GM12865 (cell line): ENCODE data around the gene SVEP1.

Experiments
- DNase-seq: peaks from one replicate; pipeline ENCODE4 v3.0.0; 2010; ENCODE audit warnings: low read depth
- H3K4me3 ChIP-seq: 2 replicates; pipeline ENCODE4 v1.5.1; 2011; ENCODE audit warnings: mild to moderate bottlenecking, low read depth, low read length, control low read depth
- CTCF ChIP-seq: IDR thresholded peaks from 2 replicates; pipeline ENCODE4 v1.5.1; 2011; ENCODE audit warnings: low read length, control low read depth, low read depth, inconsistent platforms; ENCODE audit not compliant: insufficient read depth; ENCODE audit errors: missing control alignments

SVEP1 gene

DNA sequence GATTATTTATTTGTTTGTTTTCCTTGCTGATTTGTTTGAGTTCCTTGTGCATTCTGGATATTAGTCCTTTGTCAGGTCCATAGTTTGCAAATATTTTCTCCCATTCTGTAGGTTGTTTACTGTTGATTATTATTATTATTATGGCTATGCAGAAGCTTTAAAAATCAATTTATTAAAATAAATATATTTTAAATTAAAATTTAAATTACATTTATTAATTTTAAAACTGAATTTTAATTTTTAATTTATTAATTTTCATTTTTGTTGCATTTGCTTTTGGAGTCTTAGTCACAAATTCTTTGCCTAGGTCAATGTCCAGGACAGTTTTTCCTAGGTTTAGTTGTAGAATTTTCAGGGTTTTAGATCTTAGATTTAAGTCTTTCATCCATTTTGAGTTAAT is 50.9 kb downstream of the SVEP1 start:
- no peak for DNase-seq
- no peak for TF ChIP-seq CTCF
- H3K4me3 ChIP-seq = no peak overlapping the region

DNA sequence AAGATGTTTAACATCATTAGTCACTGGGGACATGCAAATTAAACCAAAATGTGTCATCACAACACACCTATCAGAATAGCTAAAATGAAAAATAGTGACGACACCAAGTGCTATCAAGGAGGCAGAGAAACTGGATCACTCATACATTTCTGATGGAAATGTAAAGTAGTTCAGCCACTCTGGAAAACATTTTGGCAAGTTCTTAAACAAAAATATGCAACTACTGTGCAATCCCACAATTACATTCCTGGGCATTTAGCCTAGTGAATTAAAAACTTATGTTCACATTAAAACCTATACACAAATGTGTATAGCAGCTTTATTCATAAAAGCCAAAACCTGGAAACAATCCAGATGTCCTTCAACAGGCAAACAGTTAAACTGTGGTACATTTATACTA is 53.1 kb downstream of the SVEP1 start:
- no peak for DNase-seq
- no peak for TF ChIP-seq CTCF
- no peak overlapping the region for H3K4me3 ChIP-seq

- no peak for DNase-seq
- H3K4me3 ChIP-seq = no peak overlapping the region
- no peak for TF ChIP-seq CTCF
These were observed 58.3 kb downstream of the SVEP1 start for GRCh38 chr9:110521206-110521605.

- no peak for TF ChIP-seq CTCF
- DNase-seq = no peak
- no peak overlapping the region for H3K4me3 ChIP-seq
These were observed 59.3 kb downstream of the SVEP1 start for GRCh38 chr9:110520120-110520701.

DNA sequence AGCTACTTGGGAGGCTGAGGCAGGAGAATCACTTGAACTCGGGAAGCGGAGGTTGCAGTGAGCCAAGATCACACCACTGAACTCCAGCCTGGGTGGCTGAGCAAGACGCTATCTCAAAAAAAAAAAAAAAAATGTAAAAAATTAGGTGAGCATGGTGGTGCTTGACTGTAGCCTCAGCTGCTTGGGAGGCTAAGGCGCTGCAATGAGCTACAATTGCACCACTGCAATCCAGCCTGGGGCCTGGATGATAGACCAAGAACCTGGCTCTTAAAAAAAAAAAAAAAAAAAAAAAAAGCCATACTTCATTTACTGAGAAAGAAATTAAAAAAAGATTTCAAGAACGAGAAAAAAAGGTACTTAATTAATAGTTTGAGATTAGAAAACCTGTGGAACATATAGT is 62.1 kb downstream of the SVEP1 start:
- TF ChIP-seq CTCF = no peak
- no peak overlapping the region for H3K4me3 ChIP-seq
- DNase-seq = no peak

GRCh38 chr9:110514897-110515296 is 64.6 kb downstream of the SVEP1 start:
- no peak overlapping the region for H3K4me3 ChIP-seq
- no peak for TF ChIP-seq CTCF
- DNase-seq = no peak

DNA sequence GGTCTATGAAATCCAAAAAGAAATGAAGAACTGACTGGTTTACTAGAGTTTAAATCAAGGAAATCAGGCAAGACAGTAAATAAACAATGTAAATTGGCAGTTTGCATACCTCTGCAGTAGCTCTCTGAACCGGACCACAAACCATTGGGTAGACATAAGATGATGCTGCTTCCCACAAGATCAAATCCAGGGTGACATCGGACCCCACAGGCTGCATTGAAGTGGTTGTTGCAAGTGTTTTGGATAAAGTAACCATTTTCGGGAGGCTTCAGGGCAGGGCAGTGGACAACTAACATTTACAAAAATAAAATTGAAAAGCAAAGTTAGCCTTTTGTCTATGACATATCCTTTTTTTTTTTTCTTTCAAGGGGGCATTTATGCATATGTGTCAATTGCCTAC is 66.7 kb downstream of the SVEP1 start:
- DNase-seq = no peak
- no peak overlapping the region for H3K4me3 ChIP-seq
- no peak for TF ChIP-seq CTCF
